ENCODE results near the gene SLC22A2.

DNA sequence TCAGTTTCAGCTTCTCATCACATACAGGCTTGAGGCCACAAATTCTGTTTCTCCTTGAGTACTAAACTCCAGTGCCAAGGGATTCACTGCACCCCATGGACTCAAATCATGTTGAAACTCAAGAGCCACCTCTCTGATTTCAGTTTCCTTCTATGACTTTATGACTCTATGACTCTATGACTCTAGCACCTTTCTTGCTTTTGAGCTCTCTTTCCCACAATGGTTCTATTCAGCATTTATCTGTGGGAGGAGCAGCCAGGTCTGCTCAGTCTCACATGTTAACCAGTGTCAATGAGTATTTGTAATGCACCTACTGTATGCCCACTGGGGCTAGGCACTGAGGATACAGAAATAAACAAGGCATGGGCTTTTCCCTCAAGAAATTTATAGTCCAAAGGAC, 14.6 kb upstream of the SLC22A2 start:
- TF ChIP-seq NBN (conservative IDR thresholded peaks at IDR 0.05) (no peak), FOXA1 (IDR thresholded peaks at IDR 0.05) (no peak), FOXA1 (CRISPR knock-in tag; IDR thresholded peaks at IDR 0.05) (no peak), NR2F2 (IDR thresholded peaks at IDR 0.05; ENCODE audit: borderline replicate concordance, low read depth) (no peak), ZNF274 (CRISPR knock-in tag; IDR thresholded peaks at IDR 0.05) (no peak), ZNF557 (CRISPR knock-in tag; IDR thresholded peaks at IDR 0.05) (no peak), MAFK (conservative IDR thresholded peaks at IDR 0.05 in 1 of 2, IDR thresholded peaks at IDR 0.05 in 1 of 2; ENCODE audit: low read length in 2 of 2) (no peak), SUZ12 (IDR thresholded peaks at IDR 0.05; ENCODE audit: low read depth, low read length) (no peak), SKI (IDR thresholded peaks at IDR 0.05; ENCODE audit: partially characterized antibody) (no peak), POLR2AphosphoS5 (IDR thresholded peaks at IDR 0.05; ENCODE audit: low read depth, low read length) (no peak)
- TF ChIP-seq, protein P1, sequence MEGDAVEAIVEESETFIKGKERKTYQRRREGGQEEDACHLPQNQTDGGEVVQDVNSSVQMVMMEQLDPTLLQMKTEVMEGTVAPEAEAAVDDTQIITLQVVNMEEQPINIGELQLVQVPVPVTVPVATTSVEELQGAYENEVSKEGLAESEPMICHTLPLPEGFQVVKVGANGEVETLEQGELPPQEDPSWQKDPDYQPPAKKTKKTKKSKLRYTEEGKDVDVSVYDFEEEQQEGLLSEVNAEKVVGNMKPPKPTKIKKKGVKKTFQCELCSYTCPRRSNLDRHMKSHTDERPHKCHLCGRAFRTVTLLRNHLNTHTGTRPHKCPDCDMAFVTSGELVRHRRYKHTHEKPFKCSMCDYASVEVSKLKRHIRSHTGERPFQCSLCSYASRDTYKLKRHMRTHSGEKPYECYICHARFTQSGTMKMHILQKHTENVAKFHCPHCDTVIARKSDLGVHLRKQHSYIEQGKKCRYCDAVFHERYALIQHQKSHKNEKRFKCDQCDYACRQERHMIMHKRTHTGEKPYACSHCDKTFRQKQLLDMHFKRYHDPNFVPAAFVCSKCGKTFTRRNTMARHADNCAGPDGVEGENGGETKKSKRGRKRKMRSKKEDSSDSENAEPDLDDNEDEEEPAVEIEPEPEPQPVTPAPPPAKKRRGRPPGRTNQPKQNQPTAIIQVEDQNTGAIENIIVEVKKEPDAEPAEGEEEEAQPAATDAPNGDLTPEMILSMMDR (CRISPR knock-in tag; IDR thresholded peaks at IDR 0.05), result no peak

Measured in HepG2 (cell line).